K562 (cell line): ENCODE measurements around the gene FAM174C. TPM values are rescaled to one million over a fixed set of nuclear protein-coding genes. Genes with fewer than 3 reads are reported as not detected.

ENCODE experiments used
- ARID2 ChIP-seq: fragments of 450-650 bp; IDR thresholded peaks from 2 replicates; pipeline ENCODE4 v1.6.1; 2017; ENCODE audit warnings: antibody characterized with exemption, mild to moderate bottlenecking
- ARID3B ChIP-seq: fragments of 250-450 bp; sonication (Bioruptor Pico); IDR thresholded peaks from 2 replicates; pipeline ENCODE4 v1.4.0; 2020; ENCODE audit warnings: borderline replicate concordance
- CC2D1A ChIP-seq: fragments of 450-650 bp; IDR thresholded peaks from 2 replicates; pipeline ENCODE4 v1.6.1; 2017; ENCODE audit warnings: mild to moderate bottlenecking
- ETS2 ChIP-seq: IDR thresholded peaks from 2 replicates; pipeline ENCODE4 v1.6.1; 2016; ENCODE audit warnings: borderline replicate concordance, missing genetic modification characterization, mild to moderate bottlenecking, moderate library complexity, missing compliant biosample characterization; ENCODE audit not compliant: poor library complexity, severe bottlenecking
- FOXA1 ChIP-seq: fragments of 450-650 bp; IDR thresholded peaks from 2 replicates; pipeline ENCODE4 v1.6.1; 2016; ENCODE audit warnings: mild to moderate bottlenecking, borderline replicate concordance
- JUND ChIP-seq, 2 experiments: IDR thresholded peaks; 2 replicates in 1 of 2; 3 replicates in 1 of 2; pipeline ENCODE4 v1.6.1; 2011; ENCODE audit warnings: borderline replicate concordance in 2 of 2, low read depth in 2 of 2, low read length in 2 of 2, improper control_type of control experiment in 1 of 2, missing biosample characterization in 1 of 2, missing genetic modification characterization in 1 of 2, missing genetic modification reagents in 1 of 2
- LCOR ChIP-seq: sonication (generic); formaldehyde crosslinking; IDR thresholded peaks from 2 replicates; pipeline ENCODE4 v1.8.0; 2022; ENCODE audit warnings: mild to moderate bottlenecking, missing genetic modification reagents
- MEF2A ChIP-seq: IDR thresholded peaks from 2 replicates; pipeline ENCODE4 v1.6.1; 2011; ENCODE audit warnings: low read depth, mild to moderate bottlenecking, low read length, moderate library complexity; ENCODE audit not compliant: control insufficient read depth
- NR2C2 ChIP-seq, 2 experiments: fragments of 200-800 bp in 1 of 2; sonication (Bioruptor generic) in 1 of 2; sonication (generic) in 1 of 2; formaldehyde crosslinking in 1 of 2; IDR thresholded peaks; 2 replicates each; pipeline versions ENCODE4 v1.6.1 to v1.8.0; 2016 to 2022; ENCODE audit warnings: mild to moderate bottlenecking in 1 of 2, missing compliant biosample characterization in 1 of 2, missing genetic modification characterization in 1 of 2, missing genetic modification reagents in 1 of 2
- POLR2G ChIP-seq: fragments of 200-400 bp; formaldehyde crosslinking; IDR thresholded peaks from 2 replicates; pipeline ENCODE4 v1.6.1; 2017; ENCODE audit warnings: low read depth, mild to moderate bottlenecking, antibody characterized with exemption, low read length, moderate library complexity
- SIX5 ChIP-seq, 2 experiments: IDR thresholded peaks; 2 replicates each; pipeline ENCODE4 v1.6.1; 2011; ENCODE audit warnings: low read length in 2 of 2, borderline replicate concordance in 1 of 2, low read depth in 1 of 2, mild to moderate bottlenecking in 1 of 2, moderate library complexity in 1 of 2; ENCODE audit not compliant: insufficient read depth in 1 of 2
- SMARCE1 ChIP-seq: fragments of 450-650 bp; IDR thresholded peaks from 2 replicates; pipeline ENCODE4 v1.7.1; 2016; ENCODE audit warnings: mild to moderate bottlenecking
- TAF9B ChIP-seq: fragments of 450-650 bp; IDR thresholded peaks from 2 replicates; pipeline ENCODE4 v1.6.1; 2018; ENCODE audit warnings: mild to moderate bottlenecking; ENCODE audit not compliant: partially characterized antibody
- ZNF124 ChIP-seq: sonication (generic); formaldehyde crosslinking; IDR thresholded peaks from 2 replicates; pipeline ENCODE4 v1.8.1; 2022; ENCODE audit warnings: missing genetic modification reagents
- ZNF274 ChIP-seq: IDR thresholded peaks from 2 replicates; pipeline ENCODE4 v1.6.1; 2011; ENCODE audit warnings: low read depth, mild to moderate bottlenecking, low read length, moderate library complexity, borderline replicate concordance
- ZNF318 ChIP-seq, 2 experiments: fragments of 450-650 bp; IDR thresholded peaks; 2 replicates each; pipeline ENCODE4 v1.6.1; 2016; ENCODE audit warnings: mild to moderate bottlenecking in 2 of 2, borderline replicate concordance in 1 of 2, low read depth in 1 of 2, moderate library complexity in 1 of 2
- ZNF778 ChIP-seq: fragments of 450-650 bp; formaldehyde crosslinking; IDR thresholded peaks from 2 replicates; pipeline ENCODE4 v1.4.0; 2020; ENCODE audit warnings: mild to moderate bottlenecking, moderate library complexity
- polyA plus RNA-seq, 8 experiments: library from polyadenylated mRNA; depleted of rRNA in 4 of 8; stranded (reverse) in 5 of 8; unstranded in 3 of 8; fragments of >200 nt; fragmentation: Nextera tagmentation in 2 of 8; fragmentation: Illumina TruSeq in 1 of 8; extraction: Ambion mirVana in 2 of 8; extraction: Trizol in 1 of 8; gene quantifications; 2 replicates each; pipeline versions ENCODE4 v1.2.1 to v1.2.3, GENCODE V29; 2011 to 2014; ENCODE audit warnings: inconsistent platforms in 1 of 8, missing spikeins in 1 of 8
- total RNA-seq, 7 experiments: library from RNA; depleted of rRNA in 6 of 7; stranded (reverse); fragments of >200 nt in 6 of 7; fragmentation: Illumina TruSeq in 2 of 7; extraction: Trizol in 2 of 7; gene quantifications; 2 replicates each; pipeline versions ENCODE4 v1.2.1 to v1.2.3, GENCODE V29; 2011 to 2021; ENCODE audit warnings: low replicate concordance in 1 of 7

The FAM174C gene
- total and polyA plus RNA-seq, 9 of the 15 experiments (the other 6 are each of a cell fraction or from before 2014, with no cell fraction given): 0.66 to 89.6 (median 20.3) TPM

- TF ChIP-seq ZNF318 (IDR thresholded peaks at IDR 0.05; ENCODE audit: borderline replicate concordance in 1 of 2, low read depth in 1 of 2) (no peak), ETS2 (tag) (no peak), MEF2A (no peak), SIX5 (IDR thresholded peaks at IDR 0.05; ENCODE audit: borderline replicate concordance in 1 of 2, insufficient read depth in 1 of 2, low read depth in 1 of 2, low read length in 2 of 2) (no peak), FOXA1 (no peak), ZNF124 (CRISPR knock-in tag) (no peak), CC2D1A (no peak), POLR2G (peak; percentile 70), SMARCE1 (no peak), ZNF778 (CRISPR knock-in tag) (no peak), TAF9B (no peak), NR2C2 (CRISPR knock-in tag; IDR thresholded peaks at IDR 0.05) (no peak), NR2C2 (tag; IDR thresholded peaks at IDR 0.05) (peak; percentile 59; the same call in 1 of the 2 replicates), ZNF274 (no peak), JUND (IDR thresholded peaks at IDR 0.05; ENCODE audit: borderline replicate concordance, low read depth, low read length) (peak; percentile 28; the same call in 1 of the 2 replicates), JUND (tag; IDR thresholded peaks at IDR 0.05; ENCODE audit: borderline replicate concordance, low read depth, low read length) (no peak; the same call in 2 of the 3 replicates), ARID3B (CRISPR knock-in tag) (no peak), LCOR (CRISPR knock-in tag) (no peak), ARID2 (0 out of 2 replicates have a peak, but pooled peaks have one; percentile 51)
Observed at GRCh38 chr19:1266916-1267476, 8.3 kb upstream of the FAM174C start (continued).
